PC-3 (cell line): Measurements from ENCODE around the gene ZMYND19.

Source experiments
- EZH2 ChIP-seq: fragments of 300-600 bp; sonication (generic); IDR thresholded peaks from one replicate; pipeline ENCODE4 v1.6.1; 2017; ENCODE audit warnings: antibody characterized with exemption, mild to moderate bottlenecking, low read length; ENCODE audit not compliant: unreplicated experiment
- TF ChIP-seq, protein P1 (sequence below): fragments of 300-600 bp; sonication (generic); conservative IDR thresholded peaks from 2 replicates; pipeline ENCODE4 v1.5.1; 2017; ENCODE audit warnings: antibody characterized with exemption, low read depth, mild to moderate bottlenecking, low read length

- TF ChIP-seq, protein P1, sequence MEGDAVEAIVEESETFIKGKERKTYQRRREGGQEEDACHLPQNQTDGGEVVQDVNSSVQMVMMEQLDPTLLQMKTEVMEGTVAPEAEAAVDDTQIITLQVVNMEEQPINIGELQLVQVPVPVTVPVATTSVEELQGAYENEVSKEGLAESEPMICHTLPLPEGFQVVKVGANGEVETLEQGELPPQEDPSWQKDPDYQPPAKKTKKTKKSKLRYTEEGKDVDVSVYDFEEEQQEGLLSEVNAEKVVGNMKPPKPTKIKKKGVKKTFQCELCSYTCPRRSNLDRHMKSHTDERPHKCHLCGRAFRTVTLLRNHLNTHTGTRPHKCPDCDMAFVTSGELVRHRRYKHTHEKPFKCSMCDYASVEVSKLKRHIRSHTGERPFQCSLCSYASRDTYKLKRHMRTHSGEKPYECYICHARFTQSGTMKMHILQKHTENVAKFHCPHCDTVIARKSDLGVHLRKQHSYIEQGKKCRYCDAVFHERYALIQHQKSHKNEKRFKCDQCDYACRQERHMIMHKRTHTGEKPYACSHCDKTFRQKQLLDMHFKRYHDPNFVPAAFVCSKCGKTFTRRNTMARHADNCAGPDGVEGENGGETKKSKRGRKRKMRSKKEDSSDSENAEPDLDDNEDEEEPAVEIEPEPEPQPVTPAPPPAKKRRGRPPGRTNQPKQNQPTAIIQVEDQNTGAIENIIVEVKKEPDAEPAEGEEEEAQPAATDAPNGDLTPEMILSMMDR = no peak
- no peak for TF ChIP-seq EZH2
Measured at GRCh38 chr9:137610944-137611343, 20.6 kb upstream of the ZMYND19 start.
